RWPE1 (cell line): Measurements from ENCODE around the gene LINC00305.

Source experiments
- CTCF ChIA-PET: fragments of 350-600 bp; sonication (Branson Sonifier 250); formaldehyde crosslinking; extraction: SDS; loops from one replicate; lab custom pipeline; 2021; lab: Yijun Ruan, JAX
- POLR2A ChIA-PET: fragments of 400-600 bp; formaldehyde crosslinking; extraction: SDS; loops from one replicate; lab custom pipeline; 2020; ENCODE audit warnings: antibody characterized with exemption; ENCODE audit not compliant: low non-redundant PET; lab: Yijun Ruan, JAX
- DNase-seq: peaks from one replicate; pipeline ENCODE4 v3.0.0; 2012; ENCODE audit warnings: low spot score
- H3K27ac ChIP-seq: fragments of 450-650 bp; 2 replicates; pipeline ENCODE4 v1.5.1; 2017
- CTCF ChIP-seq: fragments of 450-650 bp; conservative IDR thresholded peaks from 2 replicates; pipeline ENCODE4 v1.5.1; 2017; ENCODE audit warnings: low read depth, mild to moderate bottlenecking

The LINC00305 gene

GRCh38 chr18:64073971-64074370 lies 74.9 kb downstream of the LINC00305 start:
- TF ChIP-seq CTCF = no peak
- CTCF ChIA-PET = no interaction called here
- no peak overlapping the region for H3K27ac ChIP-seq
- POLR2A ChIA-PET = no interaction called here
- DNase-seq = no peak

GRCh38 chr18:64055019-64055418 lies 93.9 kb downstream of the LINC00305 start:
- H3K27ac ChIP-seq = no peak overlapping the region
- ChIA-PET POLR2A (no interaction called here), CTCF (no interaction called here)
- no peak for DNase-seq
- TF ChIP-seq CTCF = no peak

GRCh38 chr18:64053246-64053645 lies 95.6 kb downstream of the LINC00305 start:
- POLR2A ChIA-PET = no interaction called here
- no peak overlapping the region for H3K27ac ChIP-seq
- CTCF ChIA-PET = interaction anchor here (0.8 kb wide), 1 partner anchor 9 kb away, joined by 3 read pairs; no protein-coding TSS in a partner anchor
- no peak for DNase-seq
- no peak for TF ChIP-seq CTCF

GRCh38 chr18:64052772-64053171 lies 96.1 kb downstream of the LINC00305 start:
- TF ChIP-seq CTCF = no peak
- H3K27ac ChIP-seq = no peak overlapping the region
- no peak for DNase-seq
- ChIA-PET CTCF (interaction anchor here (0.8 kb wide), 1 partner anchor 9 kb away, joined by 3 read pairs; no protein-coding TSS in a partner anchor), POLR2A (no interaction called here)

- no peak for DNase-seq
- TF ChIP-seq CTCF = no peak
- ChIA-PET POLR2A (no interaction called here), CTCF (interaction anchor here (1.1 kb wide), 1 partner anchor 8 kb away, joined by 3 read pairs; no protein-coding TSS in a partner anchor)
- no peak overlapping the region for H3K27ac ChIP-seq
Observed at GRCh38 chr18:64044616-64045015, 104.3 kb downstream of the LINC00305 start.

- TF ChIP-seq CTCF = no peak
- no peak for DNase-seq
- CTCF ChIA-PET = no interaction called here
- POLR2A ChIA-PET = no interaction called here
- no peak overlapping the region for H3K27ac ChIP-seq
Observed at GRCh38 chr18:64042728-64043358, 106.0 kb downstream of the LINC00305 start.
